Measurements from ENCODE around the gene UBE2L5. TPM values are rescaled to one million over a fixed set of nuclear protein-coding genes. Genes with fewer than 3 reads are reported as not detected.
A peak's percentile ranks its signal among the peaks of the same experiment; 100 is the strongest.

The UBE2L5 gene
- total and polyA plus RNA-seq, 2 of the 13 experiments (the other 11 are each of a cell fraction or from before 2014, with no cell fraction given): 0.13 TPM; not detected in 1

GRCh38 chr13:30465593-30466357, 43.5 kb downstream of the UBE2L5 start, which contains the start of gene HMGB1 (continued):
- TF ChIP-seq E2F1 (CRISPR knock-in tag; IDR thresholded peaks at IDR 0.05) (peak; percentile 84), RNF2 (conservative IDR thresholded peaks at IDR 0.05; ENCODE audit: low read depth) (0 out of 2 replicates have a peak, but pooled peaks have one; percentile 37), CSRNP2 (CRISPR knock-in tag; conservative IDR thresholded peaks at IDR 0.05; ENCODE audit: low read depth) (no peak), KDM1A (CRISPR knock-in tag; IDR thresholded peaks at IDR 0.05) (no peak), ZBTB7B (CRISPR knock-in tag; IDR thresholded peaks at IDR 0.05) (no peak), FOXA1 (IDR thresholded peaks at IDR 0.05) (no peak), FOXA1 (CRISPR knock-in tag; IDR thresholded peaks at IDR 0.05) (no peak), SMARCE1 (IDR thresholded peaks at IDR 0.05; ENCODE audit: borderline replicate concordance) (no peak), KDM5A (IDR thresholded peaks at IDR 0.05; ENCODE audit: borderline replicate concordance, low read length) (0 out of 2 replicates have a peak, but pooled peaks have one; percentile 38), LRRFIP1 (CRISPR knock-in tag; conservative IDR thresholded peaks at IDR 0.05) (no peak), E2F5 (CRISPR knock-in tag; conservative IDR thresholded peaks at IDR 0.05) (peak; percentile 94), ZFP37 (CRISPR knock-in tag; IDR thresholded peaks at IDR 0.05; ENCODE audit: borderline replicate concordance) (no peak), ZNF138 (CRISPR knock-in tag; IDR thresholded peaks at IDR 0.05; ENCODE audit: low read depth) (no peak), KAT8 (CRISPR knock-in tag; IDR thresholded peaks at IDR 0.05) (no peak), NONO (IDR thresholded peaks at IDR 0.05) (no peak), NONO (CRISPR knock-in tag; conservative IDR thresholded peaks at IDR 0.05) (peak; percentile 72), NPAS2 (CRISPR knock-in tag; IDR thresholded peaks at IDR 0.05; ENCODE audit: borderline replicate concordance) (no peak), POLR2G (IDR thresholded peaks at IDR 0.05; ENCODE audit: low read depth, low read length) (peak; percentile 92), SKI (IDR thresholded peaks at IDR 0.05; ENCODE audit: partially characterized antibody) (no peak), ZNF225 (CRISPR knock-in tag; IDR thresholded peaks at IDR 0.05) (no peak), ZBTB25 (CRISPR knock-in tag; IDR thresholded peaks at IDR 0.05) (no peak)
- TF ChIP-seq, protein P1, sequence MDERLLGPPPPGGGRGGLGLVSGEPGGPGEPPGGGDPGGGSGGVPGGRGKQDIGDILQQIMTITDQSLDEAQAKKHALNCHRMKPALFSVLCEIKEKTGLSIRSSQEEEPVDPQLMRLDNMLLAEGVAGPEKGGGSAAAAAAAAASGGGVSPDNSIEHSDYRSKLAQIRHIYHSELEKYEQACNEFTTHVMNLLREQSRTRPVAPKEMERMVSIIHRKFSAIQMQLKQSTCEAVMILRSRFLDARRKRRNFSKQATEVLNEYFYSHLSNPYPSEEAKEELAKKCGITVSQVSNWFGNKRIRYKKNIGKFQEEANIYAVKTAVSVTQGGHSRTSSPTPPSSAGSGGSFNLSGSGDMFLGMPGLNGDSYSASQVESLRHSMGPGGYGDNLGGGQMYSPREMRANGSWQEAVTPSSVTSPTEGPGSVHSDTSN (CRISPR knock-in tag; IDR thresholded peaks at IDR 0.05): no peak

All from HepG2 (cell line).